HepG2 (cell line): ENCODE results near the gene LYSET. TPM values are rescaled to one million over a fixed set of nuclear protein-coding genes. Genes with fewer than 3 reads are reported as not detected.

Experiments used
- BHLHE40 ChIP-seq: IDR thresholded peaks from 2 replicates; pipeline ENCODE4 v1.6.1; 2011; ENCODE audit warnings: low read length, improper control_type of control experiment
- FOXA3 ChIP-seq: IDR thresholded peaks from 2 replicates; pipeline ENCODE4 v1.6.1; 2016; ENCODE audit warnings: missing genetic modification reagents, missing compliant biosample characterization
- MTF1 ChIP-seq: sonication (generic); formaldehyde crosslinking; IDR thresholded peaks from 2 replicates; pipeline ENCODE4 v1.5.0; 2020; ENCODE audit warnings: missing genetic modification reagents
- NCOA2 ChIP-seq: sonication (generic); formaldehyde crosslinking; IDR thresholded peaks from 2 replicates; pipeline ENCODE4 v1.8.0; 2022; ENCODE audit warnings: inconsistent platforms
- NR1H2 ChIP-seq: sonication (generic); formaldehyde crosslinking; IDR thresholded peaks from 2 replicates; pipeline ENCODE4 v1.8.1; 2022; ENCODE audit warnings: low read depth, missing genetic modification reagents, borderline replicate concordance
- TEF ChIP-seq: sonication (generic); formaldehyde crosslinking; IDR thresholded peaks from 2 replicates; pipeline ENCODE4 v1.5.0; 2020; ENCODE audit warnings: missing genetic modification reagents
- ZBTB33 ChIP-seq: sonication (generic); formaldehyde crosslinking; IDR thresholded peaks from 2 replicates; pipeline ENCODE4 v1.4.0; 2020; ENCODE audit warnings: missing genetic modification reagents
- ZEB1 ChIP-seq: IDR thresholded peaks from 2 replicates; pipeline ENCODE4 v1.6.1; 2012; ENCODE audit warnings: mild to moderate bottlenecking, low read depth, inconsistent platforms; ENCODE audit not compliant: insufficient replicate concordance
- ZFP90 ChIP-seq: sonication (generic); formaldehyde crosslinking; IDR thresholded peaks from 2 replicates; pipeline ENCODE4 v1.8.0; 2022; ENCODE audit warnings: missing genetic modification reagents, mild to moderate bottlenecking, inconsistent platforms, borderline replicate concordance
- ZNF564 ChIP-seq: sonication (generic); formaldehyde crosslinking; IDR thresholded peaks from 2 replicates; pipeline ENCODE4 v1.8.1; 2023; ENCODE audit warnings: mild to moderate bottlenecking, missing genetic modification reagents
- ZNF577 ChIP-seq: sonication (generic); formaldehyde crosslinking; IDR thresholded peaks from 2 replicates; pipeline ENCODE4 v1.4.0; 2020; ENCODE audit warnings: mild to moderate bottlenecking, low read depth, missing genetic modification reagents, borderline replicate concordance
- ZNF766 ChIP-seq: sonication (generic); formaldehyde crosslinking; IDR thresholded peaks from 2 replicates; pipeline ENCODE4 v1.5.0; 2020; ENCODE audit warnings: missing genetic modification reagents, borderline replicate concordance
- polyA plus RNA-seq, 8 experiments: library from polyadenylated mRNA; depleted of rRNA in 3 of 8; stranded (reverse) in 7 of 8; unstranded in 1 of 8; fragments of >200 nt; fragmentation: Illumina TruSeq in 4 of 8; extraction: Trizol in 4 of 8; gene quantifications; 2 replicates each; pipeline versions ENCODE4 v1.2.1 to v1.2.3, GENCODE V29; 2011 to 2016; ENCODE audit warnings: low read depth in 4 of 8, missing spikeins in 1 of 8, mixed read lengths in 1 of 8; ENCODE audit not compliant: insufficient read depth in 1 of 8
- total RNA-seq, 5 experiments: library from RNA; depleted of rRNA; stranded (reverse); fragments of >200 nt; fragmentation: Illumina TruSeq; extraction: Trizol; gene quantifications; 2 replicates each; pipeline ENCODE4 v1.2.3, GENCODE V29; 2016; ENCODE audit warnings: low read depth in 1 of 5
- TF ChIP-seq, protein P1 (sequence below), 2 experiments: sonication (generic) in 1 of 2; formaldehyde crosslinking in 1 of 2; IDR thresholded peaks; 2 replicates each; pipeline versions ENCODE4 v1.6.1 to v1.9.0; 2014 to 2022; ENCODE audit warnings: antibody characterized with exemption in 1 of 2, borderline replicate concordance in 1 of 2, inconsistent platforms in 1 of 2, low read depth in 1 of 2, missing genetic modification reagents in 1 of 2
- TF ChIP-seq, protein P2 (sequence below): sonication (generic); formaldehyde crosslinking; IDR thresholded peaks from 2 replicates; pipeline ENCODE4 v1.8.1; 2023; ENCODE audit warnings: missing genetic modification reagents, inconsistent platforms, borderline replicate concordance
- TF ChIP-seq, protein P3 (sequence below): sonication (generic); formaldehyde crosslinking; IDR thresholded peaks from 2 replicates; pipeline ENCODE4 v1.5.0; 2020; ENCODE audit warnings: missing genetic modification reagents

Gene LYSET
- total and polyA plus RNA-seq, 2 of the 13 experiments (the other 11 are each of a cell fraction or from before 2014, with no cell fraction given), result 19.1 to 36.6 TPM

DNA sequence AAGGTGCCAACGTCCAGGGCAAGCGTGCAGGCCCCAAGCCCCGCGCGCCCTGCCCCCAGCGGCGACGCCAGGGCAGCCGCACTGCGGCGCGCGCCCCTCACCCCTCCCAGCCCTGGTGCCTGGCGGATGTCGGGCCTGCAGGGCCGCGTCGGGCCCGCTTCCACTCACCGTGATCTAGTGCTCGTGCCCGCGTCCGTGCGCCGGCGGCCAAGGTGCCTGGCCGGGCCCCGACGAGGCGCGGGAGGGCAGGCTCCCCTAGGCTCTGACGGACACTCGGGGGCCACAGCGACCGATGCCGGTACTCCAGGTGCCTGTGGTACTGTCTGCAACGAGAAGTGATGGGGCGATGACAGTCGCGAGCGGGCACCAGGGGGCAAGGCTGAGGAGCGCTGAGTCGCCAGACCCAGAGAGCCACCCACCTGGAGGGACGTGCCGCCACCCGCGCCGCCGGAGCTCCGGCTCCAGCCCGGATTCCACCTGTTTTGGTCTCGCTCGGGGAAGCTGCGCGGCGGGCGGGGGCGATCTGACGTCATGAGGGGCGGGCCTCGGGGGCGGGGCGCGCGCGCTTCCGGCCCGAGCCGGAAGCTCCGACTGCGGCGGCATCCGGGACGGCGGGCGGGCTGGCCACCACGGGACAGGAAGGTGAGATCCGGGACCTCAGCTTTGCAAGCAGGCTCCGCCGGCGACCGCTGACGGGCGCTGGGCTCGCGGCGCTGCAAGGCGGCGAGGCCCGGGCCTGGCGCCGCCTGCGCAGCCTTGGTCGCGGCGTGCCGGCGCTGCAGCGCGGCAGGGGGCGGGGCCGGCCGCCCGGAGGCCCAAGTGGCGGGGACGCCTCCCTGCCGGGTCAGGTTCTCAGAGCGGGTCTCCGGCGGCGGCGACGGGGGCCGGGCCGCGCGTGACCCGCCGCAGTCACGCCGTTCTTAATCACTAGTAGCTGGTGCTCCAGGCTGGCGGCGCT is at the start of gene LYSET, which contains the start of gene MOAP1 (continued):
- TF ChIP-seq BHLHE40, result 0 out of 2 replicates have a peak, but pooled peaks have one; percentile 22
- no peak for TF ChIP-seq NCOA2 (CRISPR knock-in tag)
- TF ChIP-seq, protein P1, sequence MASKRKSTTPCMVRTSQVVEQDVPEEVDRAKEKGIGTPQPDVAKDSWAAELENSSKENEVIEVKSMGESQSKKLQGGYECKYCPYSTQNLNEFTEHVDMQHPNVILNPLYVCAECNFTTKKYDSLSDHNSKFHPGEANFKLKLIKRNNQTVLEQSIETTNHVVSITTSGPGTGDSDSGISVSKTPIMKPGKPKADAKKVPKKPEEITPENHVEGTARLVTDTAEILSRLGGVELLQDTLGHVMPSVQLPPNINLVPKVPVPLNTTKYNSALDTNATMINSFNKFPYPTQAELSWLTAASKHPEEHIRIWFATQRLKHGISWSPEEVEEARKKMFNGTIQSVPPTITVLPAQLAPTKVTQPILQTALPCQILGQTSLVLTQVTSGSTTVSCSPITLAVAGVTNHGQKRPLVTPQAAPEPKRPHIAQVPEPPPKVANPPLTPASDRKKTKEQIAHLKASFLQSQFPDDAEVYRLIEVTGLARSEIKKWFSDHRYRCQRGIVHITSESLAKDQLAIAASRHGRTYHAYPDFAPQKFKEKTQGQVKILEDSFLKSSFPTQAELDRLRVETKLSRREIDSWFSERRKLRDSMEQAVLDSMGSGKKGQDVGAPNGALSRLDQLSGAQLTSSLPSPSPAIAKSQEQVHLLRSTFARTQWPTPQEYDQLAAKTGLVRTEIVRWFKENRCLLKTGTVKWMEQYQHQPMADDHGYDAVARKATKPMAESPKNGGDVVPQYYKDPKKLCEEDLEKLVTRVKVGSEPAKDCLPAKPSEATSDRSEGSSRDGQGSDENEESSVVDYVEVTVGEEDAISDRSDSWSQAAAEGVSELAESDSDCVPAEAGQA (IDR thresholded peaks at IDR 0.05; ENCODE audit: low read depth), result no peak
- TF ChIP-seq, protein P1 (CRISPR knock-in tag; IDR thresholded peaks at IDR 0.05; ENCODE audit: borderline replicate concordance), result peak; percentile 88; the same call in 1 of the 2 replicates
- TF ChIP-seq FOXA3, result peak; percentile 4; the same call in 1 of the 2 replicates
- TF ChIP-seq NR1H2 (CRISPR knock-in tag), result no peak
- 0 out of 2 replicates have a peak, but pooled peaks have one; percentile 35 for TF ChIP-seq TEF (CRISPR knock-in tag)
- TF ChIP-seq MTF1, result no peak
- TF ChIP-seq, protein P2, sequence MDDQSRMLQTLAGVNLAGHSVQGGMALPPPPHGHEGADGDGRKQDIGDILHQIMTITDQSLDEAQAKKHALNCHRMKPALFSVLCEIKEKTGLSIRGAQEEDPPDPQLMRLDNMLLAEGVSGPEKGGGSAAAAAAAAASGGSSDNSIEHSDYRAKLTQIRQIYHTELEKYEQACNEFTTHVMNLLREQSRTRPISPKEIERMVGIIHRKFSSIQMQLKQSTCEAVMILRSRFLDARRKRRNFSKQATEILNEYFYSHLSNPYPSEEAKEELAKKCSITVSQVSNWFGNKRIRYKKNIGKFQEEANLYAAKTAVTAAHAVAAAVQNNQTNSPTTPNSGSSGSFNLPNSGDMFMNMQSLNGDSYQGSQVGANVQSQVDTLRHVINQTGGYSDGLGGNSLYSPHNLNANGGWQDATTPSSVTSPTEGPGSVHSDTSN (CRISPR knock-in tag), result 0 out of 2 replicates have a peak, but pooled peaks have one; percentile 17
- peak; percentile 84 for TF ChIP-seq ZNF564 (CRISPR knock-in tag)
- TF ChIP-seq, protein P3, sequence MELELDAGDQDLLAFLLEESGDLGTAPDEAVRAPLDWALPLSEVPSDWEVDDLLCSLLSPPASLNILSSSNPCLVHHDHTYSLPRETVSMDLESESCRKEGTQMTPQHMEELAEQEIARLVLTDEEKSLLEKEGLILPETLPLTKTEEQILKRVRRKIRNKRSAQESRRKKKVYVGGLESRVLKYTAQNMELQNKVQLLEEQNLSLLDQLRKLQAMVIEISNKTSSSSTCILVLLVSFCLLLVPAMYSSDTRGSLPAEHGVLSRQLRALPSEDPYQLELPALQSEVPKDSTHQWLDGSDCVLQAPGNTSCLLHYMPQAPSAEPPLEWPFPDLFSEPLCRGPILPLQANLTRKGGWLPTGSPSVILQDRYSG (CRISPR knock-in tag), result peak; percentile 94
- TF ChIP-seq ZBTB33 (CRISPR knock-in tag), result no peak
- peak; percentile 84; the same call in 1 of the 2 replicates for TF ChIP-seq ZFP90
- TF ChIP-seq ZNF766 (CRISPR knock-in tag), result peak; percentile 82; the same call in 1 of the 2 replicates
- no peak for TF ChIP-seq ZEB1
- no peak for TF ChIP-seq ZNF577
